Measurements from ENCODE around the gene ZNF92.
"Not testable (repeated sequence)": the region's sequence is repeated elsewhere in the genome, so short reads cannot be mapped to it uniquely, and the experiment has no call there.

Gene ZNF92

GRCh38 chr7:65373608-65374351, at the start of gene ZNF92:
Gene ZNF92, plus strand, starts transcription at chr7:65373855. Its CDS starts 143 bp downstream, at chr7:65373998.
- peak; percentile 95 for DNase-seq (ENCODE audit: low spot score)

- DNase-seq (ENCODE audit: low spot score) = no peak
Observed at GRCh38 chr7:65325793-65326432, 47.7 kb upstream of the ZNF92 start.

- DNase-seq (ENCODE audit: low spot score) = no peak
Observed at GRCh38 chr7:65338346-65338745, 35.3 kb upstream of the ZNF92 start.

- DNase-seq (ENCODE audit: low spot score) = no peak
Observed at GRCh38 chr7:65339257-65339656, 34.4 kb upstream of the ZNF92 start.

- no peak for DNase-seq (ENCODE audit: low spot score)
Observed at GRCh38 chr7:65342723-65343629, 30.7 kb upstream of the ZNF92 start.

GRCh38 chr7:65344541-65344940, 29.1 kb upstream of the ZNF92 start:
- not testable (repeated sequence) for DNase-seq (ENCODE audit: low spot score)

- no peak for DNase-seq (ENCODE audit: low spot score)
Observed at GRCh38 chr7:65354263-65354662, 19.4 kb upstream of the ZNF92 start.

GRCh38 chr7:65369843-65370242, 3.8 kb upstream of the ZNF92 start:
- DNase-seq (ENCODE audit: low spot score) = no peak

- peak; percentile 17 for DNase-seq (ENCODE audit: low spot score)
Observed at GRCh38 chr7:65371468-65371867, 2.2 kb upstream of the ZNF92 start.

GRCh38 chr7:65379318-65379717, 5.7 kb downstream of the ZNF92 start:
- DNase-seq (ENCODE audit: low spot score) = no peak

GRCh38 chr7:65381742-65382141, 8.1 kb downstream of the ZNF92 start:
- no peak for DNase-seq (ENCODE audit: low spot score)

GRCh38 chr7:65382452-65382851, 8.8 kb downstream of the ZNF92 start:
- DNase-seq (ENCODE audit: low spot score) = no peak

- DNase-seq (ENCODE audit: low spot score) = no peak
Observed at GRCh38 chr7:65387891-65388290, 14.2 kb downstream of the ZNF92 start.

- no peak for DNase-seq (ENCODE audit: low spot score)
Observed at GRCh38 chr7:65390588-65390987, 16.9 kb downstream of the ZNF92 start.

GRCh38 chr7:65397730-65398142, 24.1 kb downstream of the ZNF92 start:
- no peak for DNase-seq (ENCODE audit: low spot score)

- DNase-seq (ENCODE audit: low spot score) = not testable (repeated sequence)
Observed at GRCh38 chr7:65398671-65399070, 25.0 kb downstream of the ZNF92 start.

- DNase-seq (ENCODE audit: low spot score) = not testable (repeated sequence)
Observed at GRCh38 chr7:65399101-65399500, 25.4 kb downstream of the ZNF92 start.

- DNase-seq (ENCODE audit: low spot score) = no peak
Observed at GRCh38 chr7:65404020-65404419, 30.4 kb downstream of the ZNF92 start.

- DNase-seq (ENCODE audit: low spot score) = not testable (repeated sequence)
Observed at GRCh38 chr7:65406706-65407105, 33.1 kb downstream of the ZNF92 start.

- no peak for DNase-seq (ENCODE audit: low spot score)
Observed at GRCh38 chr7:65409363-65409762, 35.7 kb downstream of the ZNF92 start.

GRCh38 chr7:65411249-65411648, 37.6 kb downstream of the ZNF92 start:
- no peak for DNase-seq (ENCODE audit: low spot score)

GRCh38 chr7:65422670-65423069, 49.0 kb downstream of the ZNF92 start:
- no peak for DNase-seq (ENCODE audit: low spot score)

GRCh38 chr7:65423286-65423685, 49.6 kb downstream of the ZNF92 start:
- not testable (repeated sequence) for DNase-seq (ENCODE audit: low spot score)

All from COLO829 (cell line).